Measurements from ENCODE around the gene CIB4. TPM values are rescaled to one million over a fixed set of nuclear protein-coding genes. Genes with fewer than 3 reads are reported as not detected.

The CIB4 gene
- total and polyA plus RNA-seq, 2 of the 13 experiments (the other 11 are each of a cell fraction or from before 2014, with no cell fraction given): not detected

- TF ChIP-seq SP2 (CRISPR knock-in tag; IDR thresholded peaks at IDR 0.05) (no peak), CREBL2 (CRISPR knock-in tag; IDR thresholded peaks at IDR 0.05; ENCODE audit: borderline replicate concordance) (no peak)
Measured at GRCh38 chr2:26573241-26573925, 67.8 kb downstream of the CIB4 start (continued).

GRCh38 chr2:26572591-26572990, 68.6 kb downstream of the CIB4 start:
- peaks cover 20 to 84% of the 10 kb centered on the region in 2 experiments for H3K27me3 ChIP-seq (ENCODE audit: control insufficient read depth in 1 of 2, insufficient read depth in 2 of 2, low read length in 2 of 2)
- peaks cover 6% of the 10 kb centered on the region; the same call in 1 of the 2 replicates for H4K20me1 ChIP-seq (ENCODE audit: insufficient read depth, low read length)
- H3K27ac ChIP-seq (ENCODE audit: extremely low read length, insufficient read depth, low read length): no peak overlapping the region
- no TSS peak for BruUV-seq (replicated peaks)
- H2AFZ ChIP-seq (ENCODE audit: low read length): no peak overlapping the region
- ATAC-seq (no peak), FAIRE-seq (no peak), DNase-seq (ENCODE audit: low spot score) (no peak)
- intact Hi-C loops (cut with micrococcal nuclease; ENCODE audit: unreplicated experiment): loop anchor here (10.0 kb wide), 1 partner anchor 78 kb away; no protein-coding TSS in a partner anchor
- no peak overlapping the region for H3K9ac ChIP-seq (ENCODE audit: insufficient read depth, low read depth, low read length)
- no peaks in the 10 kb centered on the region for H3K79me2 ChIP-seq (ENCODE audit: insufficient read depth, low read length)
- H3K4me2 ChIP-seq (ENCODE audit: low read depth, low read length): no peak overlapping the region
- CTCF ChIA-PET (ENCODE audit: low intra/inter-chr PET ratio, low total read pairs): no interaction called here
- POLR2A ChIA-PET: no interaction called here
- H3K4me3 ChIP-seq (replicated peaks in 1 of 3; ENCODE audit: insufficient read depth in 1 of 3, low read depth in 2 of 3, low read length in 3 of 3): no peak overlapping the region
- no peaks in the 10 kb centered on the region for H3K36me3 ChIP-seq (replicated peaks in 1 of 2; ENCODE audit: control insufficient read depth in 1 of 2, insufficient read depth in 2 of 2, low read length in 2 of 2)
- H3K9me3 ChIP-seq (ENCODE audit: low read length): no peaks in the 10 kb centered on the region
- WGBS (ENCODE audit: low lambda C conversion rate): 2% methylated on average over 8 of the region's 8 CpGs
- in situ Hi-C loops (cut with HindIII; ENCODE audit: extremely low pct_ligation_motif_present, low pct_unique_long_range_greater_than_20kb): no loop called here
- no peaks in the 10 kb centered on the region for H3K4me1 ChIP-seq (ENCODE audit: insufficient read depth, low read length)
- no peak for TF ChIP-seq TMF1 (CRISPR knock-in tag; IDR thresholded peaks at IDR 0.05; ENCODE audit: low read depth)
- no peak for TF ChIP-seq CHCHD3 (CRISPR knock-in tag; IDR thresholded peaks at IDR 0.05)
- no peak for TF ChIP-seq ZNF639 (CRISPR knock-in tag; conservative IDR thresholded peaks at IDR 0.05)
- no peak for TF ChIP-seq ZSCAN30 (CRISPR knock-in tag; IDR thresholded peaks at IDR 0.05)
- TF ChIP-seq ZNF652 (CRISPR knock-in tag; IDR thresholded peaks at IDR 0.05; ENCODE audit: borderline replicate concordance, low read depth): no peak
- TF ChIP-seq ZKSCAN5 (CRISPR knock-in tag; IDR thresholded peaks at IDR 0.05): no peak
- no peak for TF ChIP-seq ZNF773 (CRISPR knock-in tag; IDR thresholded peaks at IDR 0.05; ENCODE audit: borderline replicate concordance)
- TF ChIP-seq HNRNPL (IDR thresholded peaks at IDR 0.05; ENCODE audit: low read depth, low read length): no peak
- no peak for TF ChIP-seq REST (IDR thresholded peaks at IDR 0.05; ENCODE audit: borderline replicate concordance in 1 of 2, low read depth in 1 of 2, low read length in 2 of 2)
- no peak for TF ChIP-seq IKZF4 (CRISPR knock-in tag; IDR thresholded peaks at IDR 0.05; ENCODE audit: borderline replicate concordance, low read depth, not compliant biosample characterization)
- TF ChIP-seq ATF6 (CRISPR knock-in tag; conservative IDR thresholded peaks at IDR 0.05): no peak
- TF ChIP-seq ZNF558 (CRISPR knock-in tag; IDR thresholded peaks at IDR 0.05; ENCODE audit: borderline replicate concordance): no peak

All from HepG2 (cell line).